Stimulated activated CD4-positive, alpha-beta T cell treated with anti-CD3 and anti-CD28 coated beads, Interleukin-12 subunit alpha, Interleukin-12 subunit beta, amount 100 ng/mL, for 24 hours (primary cell): ENCODE data around the gene GAS6.

ENCODE experiments used
- DNase-seq, 2 experiments: peaks; one replicate each; pipeline ENCODE4 v3.0.0-alpha.2; 2020; ENCODE audit warnings: low read depth in 2 of 2

GAS6 gene

DNA sequence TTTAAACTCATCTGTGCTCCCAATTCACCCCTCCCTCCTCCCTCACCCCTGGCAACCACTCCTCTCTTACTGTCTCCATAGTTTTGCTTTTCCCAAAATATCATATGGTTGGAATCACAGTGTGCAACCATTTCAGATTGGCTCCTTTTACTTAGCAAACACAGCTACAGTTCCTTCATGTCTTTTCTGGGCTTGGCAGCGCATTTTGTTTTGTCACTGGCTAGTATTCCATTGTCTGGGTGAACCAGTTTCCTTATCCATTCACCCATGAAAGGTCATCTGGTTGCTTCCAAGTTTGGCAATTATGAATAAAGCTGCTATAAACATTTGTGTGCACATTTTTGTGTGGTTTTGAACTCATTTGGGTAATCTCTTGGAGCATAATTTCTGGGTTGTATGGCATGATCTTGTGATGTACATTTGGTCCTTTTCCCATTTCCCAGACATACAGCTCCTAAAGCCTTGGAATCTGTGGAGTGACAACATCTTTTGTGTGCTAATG lies 23.9 kb upstream of the GAS6 start:
- DNase-seq = no peak

DNA sequence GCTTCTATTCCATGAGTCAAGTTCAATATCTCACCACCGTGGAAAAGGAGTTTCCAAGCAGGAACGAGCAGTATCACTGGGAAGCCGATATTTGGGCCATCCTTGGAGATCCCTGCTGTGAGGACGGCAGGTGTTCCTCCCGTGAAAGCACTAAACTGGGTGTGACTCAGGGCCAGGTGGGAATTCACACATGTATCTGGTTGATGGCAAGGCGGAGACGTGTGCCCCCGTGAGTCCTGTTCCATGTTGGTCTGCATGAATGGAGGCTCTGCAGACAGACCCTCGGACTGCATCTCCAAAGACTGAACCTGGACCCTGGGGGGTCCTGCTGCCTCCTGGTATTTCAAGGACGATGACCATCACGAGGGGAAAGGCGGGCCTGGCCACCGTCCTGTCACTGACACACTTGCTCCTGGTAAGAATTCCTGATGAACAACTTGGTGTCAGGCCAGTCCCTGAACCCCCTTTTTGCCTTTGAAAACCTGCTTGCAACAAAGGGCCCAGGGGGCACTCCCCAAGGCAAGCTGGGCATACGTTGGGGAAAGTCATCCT lies 22.8 kb upstream of the GAS6 start:
- no peak for DNase-seq

DNA sequence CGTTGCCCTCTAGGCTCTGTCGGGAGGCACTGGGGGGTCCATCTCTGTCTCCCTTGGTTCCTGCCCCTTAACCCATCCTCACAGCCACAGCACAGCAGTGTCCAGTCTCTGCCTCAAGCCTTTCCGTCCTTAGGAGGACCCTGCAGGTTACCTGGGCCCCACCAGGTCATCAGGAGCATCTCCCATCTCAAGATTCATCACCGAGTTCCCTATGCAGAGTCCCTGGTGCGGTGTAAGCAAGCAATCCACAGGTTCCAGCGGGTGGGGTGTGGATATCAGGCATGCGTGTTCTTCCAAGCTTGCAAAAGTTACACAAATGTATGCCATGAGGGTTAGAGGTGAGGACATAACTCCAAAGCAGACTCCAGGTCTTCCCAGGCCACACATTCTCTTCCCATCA lies 20.9 kb upstream of the GAS6 start:
- no peak for DNase-seq

DNA sequence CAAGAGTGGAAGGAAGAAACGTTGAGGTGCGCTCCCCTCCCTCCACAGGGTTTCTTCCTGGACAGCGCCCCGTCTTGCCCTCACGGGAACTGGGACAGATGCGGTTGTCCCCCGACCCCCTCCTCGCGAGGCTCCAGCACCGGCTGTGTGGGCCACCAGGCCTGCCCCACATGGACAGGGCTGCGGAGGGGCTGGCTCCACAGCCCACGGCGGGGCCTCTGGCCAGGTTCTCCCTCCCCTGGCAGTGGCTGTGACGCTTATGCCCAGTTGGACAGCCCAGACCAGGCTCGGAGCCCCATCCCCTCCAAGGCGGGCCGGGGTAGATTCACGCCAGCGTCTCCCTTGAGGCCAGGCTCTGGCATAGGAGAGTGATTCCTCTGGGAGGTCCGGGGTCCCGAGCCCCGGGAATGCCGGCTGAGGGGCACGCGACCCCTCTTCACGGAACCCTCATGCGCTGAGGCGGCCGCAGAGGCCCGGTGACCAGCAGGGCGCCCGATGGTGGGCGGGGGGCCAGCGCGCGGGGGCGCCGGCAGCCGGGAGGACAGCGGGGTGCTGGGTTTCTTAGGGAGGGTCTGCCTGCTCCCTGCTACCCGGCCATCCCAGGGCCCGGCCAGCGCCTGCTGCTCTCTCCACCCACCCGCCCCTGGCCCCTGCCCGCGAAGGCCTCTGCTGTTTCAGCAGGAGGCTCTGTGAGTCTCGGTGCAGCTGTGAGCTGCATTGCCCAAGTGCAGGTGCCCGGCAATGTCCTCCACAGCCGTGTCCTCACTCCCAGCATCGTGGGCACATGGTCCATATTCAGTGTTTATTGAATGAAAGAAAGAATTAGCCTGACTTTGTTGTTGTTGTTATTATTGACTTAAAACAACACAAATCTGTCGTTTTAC lies 20.3 kb upstream of the GAS6 start:
- DNase-seq = no peak

DNA sequence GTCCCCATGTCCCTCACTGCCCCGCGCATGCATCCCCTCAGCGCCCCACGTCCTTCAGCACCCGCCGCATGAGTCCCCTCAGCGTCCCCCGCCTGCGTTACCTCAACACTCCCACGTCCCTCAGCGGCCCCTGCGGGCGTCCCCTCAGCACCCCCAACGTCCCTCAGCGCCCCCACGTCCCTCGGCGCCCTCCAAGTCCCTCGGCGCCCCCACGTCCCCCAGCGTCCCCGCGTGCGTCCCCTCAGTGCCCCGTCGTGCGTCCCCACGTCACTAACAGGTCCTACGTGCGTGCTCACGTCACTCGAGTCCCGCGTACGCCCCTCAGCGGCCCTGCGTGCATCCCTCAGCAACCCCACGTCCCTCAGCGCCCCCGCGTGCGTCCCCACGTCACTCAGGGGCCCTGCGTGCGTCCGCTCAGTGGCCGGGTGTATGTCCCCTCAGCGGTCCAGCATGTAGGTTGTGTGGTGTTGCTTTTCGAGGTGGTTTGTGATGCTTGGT lies 19.5 kb upstream of the GAS6 start:
- DNase-seq = no peak

DNA sequence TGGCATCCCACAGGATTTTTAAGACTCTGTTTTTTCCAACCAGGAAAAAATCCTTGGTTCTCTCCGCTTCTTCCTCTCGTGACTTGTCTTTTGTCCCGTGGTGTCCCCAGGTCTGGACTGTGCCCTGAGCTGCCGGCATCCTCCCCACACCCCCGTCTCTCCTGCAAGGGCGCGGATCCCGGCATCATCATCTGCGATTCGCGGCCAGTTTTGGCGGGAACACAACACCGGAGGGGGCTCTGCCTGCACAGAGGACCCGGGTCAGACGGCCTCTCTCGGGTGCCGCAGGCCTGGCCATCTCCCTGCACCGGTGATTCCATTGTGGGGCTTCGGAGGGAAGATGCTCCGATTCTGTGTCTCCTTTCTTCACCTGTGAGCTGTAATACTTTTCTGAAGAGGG lies 18.8 kb upstream of the GAS6 start:
- DNase-seq = no peak

DNA sequence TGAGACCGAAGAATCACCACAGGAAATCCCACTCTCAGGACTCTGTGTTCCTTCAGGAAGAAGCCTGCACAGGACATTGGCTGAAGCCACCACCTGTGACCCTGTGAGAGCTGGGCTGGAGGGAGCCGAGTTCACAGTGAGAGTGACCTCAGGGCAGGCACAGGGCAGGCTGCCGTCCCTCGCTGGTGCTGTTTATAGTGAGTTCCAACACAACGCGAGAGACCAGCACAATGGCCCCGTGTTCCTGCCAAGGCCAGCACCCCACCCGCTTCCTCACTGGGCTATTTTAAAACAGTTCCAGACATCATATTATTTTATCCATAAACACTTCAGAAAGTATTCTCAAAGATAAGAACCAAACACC lies 18.4 kb upstream of the GAS6 start:
- no peak for DNase-seq

DNA sequence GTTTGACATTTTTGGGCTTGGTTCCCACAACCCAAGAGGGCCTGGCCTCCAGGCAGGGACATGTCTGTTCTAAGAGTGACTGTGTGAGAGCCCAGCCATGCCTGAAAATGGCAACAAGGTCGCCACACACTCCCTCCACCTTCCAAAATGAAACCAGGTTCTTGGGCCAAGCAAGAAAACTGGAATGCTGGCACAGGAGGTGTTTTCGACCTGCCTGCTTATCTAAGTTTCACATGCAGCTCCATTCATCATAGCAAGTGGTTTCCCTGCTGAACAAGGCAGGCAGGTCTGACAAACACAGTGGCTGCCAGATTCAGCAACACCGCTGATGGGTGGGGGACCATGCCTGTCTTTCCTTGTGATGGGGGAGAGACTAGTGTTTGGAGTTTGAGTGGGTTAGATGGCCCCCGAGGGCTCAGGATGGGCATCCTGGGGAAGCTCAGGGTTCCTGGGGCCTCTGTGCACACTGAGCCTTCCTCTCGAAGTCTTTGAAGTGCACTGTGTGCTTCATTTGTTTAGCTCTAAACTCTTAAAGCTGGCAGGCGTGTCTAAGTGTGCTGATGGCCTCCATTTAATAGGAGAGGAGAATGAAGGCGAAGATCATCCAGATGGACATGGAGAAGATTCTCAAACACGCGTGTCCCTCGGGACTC lies 17.9 kb upstream of the GAS6 start:
- DNase-seq = no peak

DNA sequence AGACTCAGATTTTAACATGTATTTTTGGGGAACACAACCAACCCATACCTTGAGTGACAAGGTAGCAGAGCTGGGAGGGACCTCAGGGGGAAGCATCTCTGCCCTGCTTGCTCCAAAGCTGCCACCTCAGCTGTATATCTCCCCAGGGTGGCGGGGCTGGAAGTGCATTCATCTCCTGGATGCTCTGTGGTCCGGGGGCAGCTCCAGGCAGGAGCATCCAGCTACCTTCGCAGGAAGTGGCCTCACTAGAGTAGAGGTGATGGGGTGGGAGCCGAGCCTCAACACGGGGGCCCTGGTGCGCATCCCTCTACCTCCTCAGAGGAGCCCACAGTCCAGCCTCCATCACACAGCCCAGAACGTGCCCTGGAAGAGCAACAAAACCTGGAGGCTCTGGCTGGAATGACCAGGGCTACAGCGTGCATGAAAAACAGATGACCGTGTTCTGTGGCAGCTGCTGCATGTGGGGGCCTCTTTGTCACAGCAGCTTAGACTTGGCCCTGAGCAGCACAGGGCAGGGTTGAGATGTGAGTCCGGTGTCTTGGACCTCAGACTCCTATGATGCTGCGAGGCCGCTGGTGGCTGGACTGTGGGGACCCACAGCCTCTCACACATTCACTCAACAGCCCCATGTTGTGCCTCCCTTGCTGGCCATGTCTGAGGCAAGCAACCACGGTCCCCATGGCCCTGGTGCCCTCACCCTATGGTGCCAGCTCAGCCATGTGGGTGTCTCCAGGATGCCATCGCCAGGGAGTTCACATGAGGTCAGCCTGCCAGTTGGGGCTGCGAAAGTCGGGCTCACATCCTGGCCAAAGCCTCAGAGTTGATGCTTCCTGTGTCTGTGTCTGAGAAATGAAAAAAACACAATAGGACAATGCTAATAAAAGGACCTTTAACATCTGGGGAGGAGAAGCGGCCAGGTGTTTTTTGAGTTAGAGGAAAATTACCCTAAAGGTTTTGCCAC lies 17.1 kb upstream of the GAS6 start:
- no peak for DNase-seq

DNA sequence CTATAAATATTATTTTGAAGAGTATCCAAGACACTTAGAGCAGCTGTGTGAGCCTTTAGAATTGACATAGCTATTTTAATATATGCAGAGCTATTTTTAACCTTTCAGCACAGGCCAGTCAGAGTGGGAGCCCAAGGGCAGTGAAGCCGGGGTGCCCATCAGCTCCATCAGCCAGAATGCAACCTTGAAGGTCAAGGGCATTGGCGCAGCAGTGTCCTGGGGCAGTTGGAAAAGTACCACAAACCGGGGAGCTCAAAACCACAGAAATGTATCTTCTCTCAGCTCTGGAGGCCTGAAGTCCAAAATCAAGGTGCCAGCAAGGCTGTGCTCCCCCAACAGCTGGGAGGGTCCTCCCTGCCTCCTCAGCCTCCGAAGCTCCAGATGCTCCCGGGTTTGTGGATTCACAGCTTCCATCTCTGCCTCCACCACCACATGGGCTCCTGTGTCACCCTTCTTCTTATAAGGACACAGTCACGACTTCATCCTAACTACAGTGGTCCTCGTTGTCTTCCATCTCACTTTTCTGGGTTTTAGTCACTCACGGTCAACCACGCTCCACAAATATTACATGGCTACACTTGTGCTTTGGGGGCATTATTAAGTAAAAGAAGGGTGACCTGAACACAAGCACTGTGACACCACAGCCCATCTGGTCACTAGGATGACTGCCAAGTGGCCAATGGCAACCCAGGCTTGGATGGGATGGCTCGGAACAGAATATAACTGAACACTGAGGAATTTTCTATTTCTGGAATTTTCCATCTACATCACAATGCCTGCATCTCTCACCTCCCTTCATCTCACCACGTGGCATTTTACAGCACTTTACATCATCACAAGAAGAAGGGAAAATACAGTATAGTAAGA lies 15.9 kb upstream of the GAS6 start:
- DNase-seq = no peak

DNA sequence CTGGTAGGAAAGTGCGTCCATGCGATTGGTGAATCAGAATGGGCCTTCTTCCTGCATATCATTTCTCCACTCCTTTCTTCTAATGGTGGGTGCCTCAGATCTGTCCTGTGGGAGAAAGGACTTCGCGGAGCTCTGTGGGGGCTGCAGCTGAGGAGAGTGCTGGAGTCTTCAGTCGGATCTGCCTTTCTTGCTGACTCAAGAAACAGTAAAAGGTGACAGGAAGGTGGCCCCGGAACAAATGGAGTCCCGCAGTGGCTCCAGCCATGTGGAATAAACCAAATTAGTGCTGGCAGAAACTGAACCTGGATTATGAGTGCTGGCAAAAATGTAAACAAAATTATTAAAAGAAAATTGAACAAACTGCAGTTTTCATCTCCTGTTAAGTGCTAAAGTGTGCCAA lies 15.1 kb upstream of the GAS6 start:
- no peak for DNase-seq

DNA sequence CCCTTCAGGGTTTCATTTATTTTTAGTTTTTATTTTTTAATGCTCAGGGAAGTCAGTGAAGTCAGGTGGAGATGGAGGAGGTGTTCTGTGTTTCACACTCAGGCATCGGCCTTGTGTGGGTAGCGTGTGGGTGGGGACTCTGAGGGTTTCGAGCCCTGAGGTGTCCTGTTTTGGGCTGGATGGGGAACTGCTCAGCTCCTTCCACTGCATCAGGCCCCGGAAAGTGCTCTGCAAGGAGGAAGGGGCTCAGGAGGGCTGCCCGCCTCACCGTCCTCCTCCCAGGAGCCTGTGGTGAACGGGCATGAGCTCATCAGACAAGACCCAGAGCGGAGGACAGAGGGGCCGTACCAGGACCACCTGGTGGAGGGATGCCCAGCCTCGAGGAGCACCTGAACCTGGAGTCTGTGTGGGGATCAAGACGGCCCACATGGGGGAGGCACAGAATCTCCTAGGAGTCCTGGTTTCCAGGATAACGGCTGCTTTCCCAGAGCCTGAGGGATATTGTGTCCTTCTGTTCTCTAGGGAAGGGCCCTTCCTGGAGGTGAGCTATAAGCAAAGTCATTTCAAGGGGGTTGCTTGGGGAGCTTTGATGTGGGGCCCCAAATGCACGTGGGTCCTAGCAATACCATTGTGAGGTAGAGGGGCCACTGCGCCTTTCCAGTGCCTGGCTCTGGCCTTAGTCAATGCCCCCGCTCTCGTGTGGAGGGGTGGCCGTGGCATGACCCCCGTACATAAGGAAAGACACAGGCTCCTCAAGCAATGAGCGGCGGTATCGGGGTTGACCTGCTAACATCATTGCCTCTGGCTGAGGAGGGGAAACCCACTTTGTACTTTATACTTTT lies 13.5 kb upstream of the GAS6 start:
- no peak for DNase-seq

DNA sequence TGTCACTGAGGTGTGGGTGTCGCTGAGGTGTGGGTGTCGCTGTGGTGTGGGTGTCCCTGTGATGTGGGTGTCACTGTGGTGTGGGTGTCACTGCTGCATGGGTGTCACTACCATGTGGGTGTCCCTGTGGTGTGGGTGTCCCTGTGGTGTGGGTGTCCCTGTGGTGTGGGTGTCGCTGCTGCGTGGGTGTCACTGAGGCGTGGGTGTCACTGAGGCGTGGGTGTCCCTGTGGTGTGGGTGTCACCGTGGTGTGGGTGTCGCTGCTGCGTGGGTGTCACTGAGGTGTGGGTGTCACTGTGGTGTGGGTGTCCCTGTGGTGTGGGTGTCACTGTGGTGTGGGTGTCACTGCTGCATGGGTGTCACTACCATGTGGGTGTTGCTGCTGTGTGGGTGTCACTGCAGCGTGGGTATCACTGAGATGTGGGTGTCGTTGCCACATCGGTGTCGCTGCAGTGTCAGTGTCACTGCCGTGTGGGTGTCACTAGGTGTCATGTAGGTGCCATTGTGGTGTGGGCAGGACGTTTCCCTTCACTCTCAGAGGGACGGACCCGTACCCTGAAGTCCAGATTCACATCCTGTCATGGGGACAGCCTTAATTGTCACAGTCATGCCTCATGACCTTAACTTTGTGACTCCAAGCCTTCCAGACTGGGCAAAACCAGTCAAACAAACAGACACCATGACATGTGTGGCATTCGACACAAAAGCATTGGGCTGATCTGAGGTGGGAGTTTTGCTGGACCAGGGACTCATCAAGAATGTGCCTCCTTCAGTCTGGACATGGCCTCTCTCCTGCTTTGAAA lies 12.7 kb upstream of the GAS6 start:
- DNase-seq = no peak

DNA sequence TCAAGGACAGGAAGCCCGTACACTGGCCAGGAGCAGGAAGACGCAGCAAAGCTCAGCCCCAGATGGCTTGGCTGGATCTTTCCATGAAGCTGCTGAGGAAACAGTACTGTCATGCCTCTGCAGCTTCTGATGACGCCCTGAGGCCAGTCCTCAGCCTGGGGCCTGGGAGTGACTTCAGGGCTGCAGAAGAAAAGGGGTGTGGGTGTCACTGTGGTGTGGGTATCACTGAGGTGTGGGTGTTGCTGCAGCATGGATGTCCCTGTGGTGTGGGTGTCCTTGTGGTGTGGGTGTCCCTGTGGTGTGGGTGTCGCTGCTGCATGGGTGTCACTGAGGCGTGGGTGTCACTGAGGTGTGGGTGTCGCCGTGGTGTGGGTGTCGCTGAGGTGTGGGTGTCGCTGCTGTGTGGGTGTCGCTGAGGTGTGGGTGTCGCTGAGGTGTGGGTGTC lies 12.0 kb upstream of the GAS6 start:
- DNase-seq = no peak

DNA sequence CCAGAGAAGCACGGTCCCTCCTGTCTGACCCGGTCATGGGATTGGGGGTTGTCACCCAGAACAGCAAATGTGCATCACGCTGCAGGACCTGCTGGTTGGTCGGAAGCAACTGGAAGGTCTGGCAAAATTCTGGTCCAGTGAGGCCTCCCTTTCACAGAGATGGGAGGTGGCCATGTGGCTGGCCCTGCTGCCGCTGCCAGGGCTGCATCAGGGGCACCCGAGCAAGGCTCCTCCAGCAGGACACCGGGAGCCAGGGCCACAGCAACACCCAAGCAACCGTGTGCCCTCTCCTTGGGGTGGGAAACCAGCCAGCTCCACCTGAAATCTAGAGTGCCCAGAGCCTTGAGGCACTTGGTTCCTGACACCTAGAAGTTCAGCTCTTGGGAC lies 11.5 kb upstream of the GAS6 start:
- no peak for DNase-seq

DNA sequence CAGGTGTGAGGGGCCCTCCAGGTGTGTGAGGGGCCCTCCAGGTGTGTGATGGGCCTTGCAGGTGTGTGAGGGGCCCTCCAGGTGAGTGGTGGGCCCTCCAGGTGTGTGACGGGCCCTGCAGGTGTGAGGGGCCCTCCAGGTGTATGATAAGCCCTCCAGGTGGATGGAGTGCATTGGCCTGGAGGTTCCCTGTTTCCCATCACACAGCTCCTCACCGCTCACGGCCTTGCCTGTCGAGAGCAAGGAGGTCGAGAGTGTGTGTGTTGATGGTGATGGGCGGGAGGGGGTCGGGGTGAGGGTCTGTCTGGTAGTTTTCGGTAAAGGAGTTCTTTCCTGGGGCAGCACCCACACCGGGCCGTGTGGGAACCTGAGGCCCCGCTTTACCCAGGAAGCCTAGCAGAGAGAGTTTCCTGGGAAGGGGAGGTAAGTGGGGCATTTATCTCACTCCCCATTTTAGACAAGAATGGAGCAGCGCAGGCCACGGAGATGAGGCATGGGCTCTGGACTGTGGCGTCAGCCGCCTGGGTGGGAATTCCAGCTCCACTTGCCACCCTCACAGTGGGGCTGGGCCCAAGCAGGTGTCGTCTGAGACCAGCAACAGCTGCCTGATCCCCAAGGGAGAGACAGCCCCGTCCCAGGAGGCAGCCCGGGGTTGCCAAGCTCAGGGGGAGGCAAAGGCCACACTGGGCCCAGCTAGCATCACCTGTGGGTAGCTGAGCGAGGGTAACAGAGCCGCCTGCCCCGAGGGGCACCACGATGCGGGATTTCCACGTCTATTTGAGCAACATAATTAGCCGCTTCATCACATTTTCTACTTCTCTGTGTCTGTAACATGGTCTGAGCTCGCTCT lies 10.9 kb upstream of the GAS6 start:
- DNase-seq = no peak

DNA sequence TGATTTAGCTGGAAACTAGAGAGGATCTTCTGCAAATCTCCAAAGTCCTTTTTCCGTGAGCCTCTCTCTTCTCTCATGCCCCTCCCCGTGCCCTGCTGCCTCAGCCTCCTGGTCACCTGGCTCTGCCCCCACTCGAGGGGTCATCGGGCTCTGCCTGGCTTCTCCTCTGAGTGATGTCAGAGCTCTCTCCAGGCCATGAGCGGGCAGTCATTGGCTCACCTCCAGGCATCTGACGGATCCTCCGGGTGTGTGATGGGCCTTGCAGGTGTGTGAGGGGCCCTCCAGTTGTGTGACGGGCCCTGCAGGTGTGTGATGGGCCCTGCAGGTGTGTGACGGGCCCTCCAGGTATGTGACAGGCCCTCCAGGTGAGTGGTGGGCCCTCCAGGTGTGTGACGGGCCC lies 10.3 kb upstream of the GAS6 start:
- no peak for DNase-seq

DNA sequence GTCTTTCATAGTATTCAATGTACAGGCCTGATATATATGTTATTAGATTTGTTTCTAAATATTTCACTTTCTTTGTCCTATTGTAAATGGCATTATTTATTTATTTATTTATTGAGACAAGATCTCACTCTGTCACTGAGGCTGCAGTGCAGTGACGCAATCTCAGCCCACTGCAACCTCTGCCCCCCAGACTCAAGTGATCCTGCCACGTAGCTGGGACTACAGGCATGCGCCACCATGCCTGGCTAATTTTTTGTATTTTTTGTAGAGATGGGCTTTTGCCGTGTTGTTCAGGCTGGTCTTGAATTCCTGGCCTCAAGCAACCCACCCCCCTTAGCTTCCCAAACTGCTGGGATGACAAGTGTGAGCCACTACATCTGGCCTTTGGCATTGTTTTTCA lies 5.4 kb upstream of the GAS6 start:
- DNase-seq = no peak
